Esophagus muscularis mucosa (tissue), 4 donors: ENCODE results near the gene TFF2.

Experiments
- CTCF ChIP-seq, 3 experiments: fragments of 200-600 bp in 2 of 3; fragments of 450-650 bp in 1 of 3; sonication (generic) in 2 of 3; IDR thresholded peaks; one replicate each; pipeline ENCODE4 v1.5.1; 2017 to 2019; ENCODE audit warnings: antibody characterized with exemption in 3 of 3, mild to moderate bottlenecking in 2 of 3, moderate library complexity in 1 of 3
- EP300 ChIP-seq: sonication (generic); formaldehyde crosslinking; IDR thresholded peaks from one replicate; pipeline ENCODE4 v1.6.1; 2017; ENCODE audit warnings: antibody characterized with exemption
- POLR2A ChIP-seq: fragments of 450-650 bp; IDR thresholded peaks from one replicate; pipeline ENCODE4 v1.6.1; 2017; ENCODE audit warnings: antibody characterized with exemption, moderate library complexity, mild to moderate bottlenecking, low read depth
- POLR2AphosphoS5 ChIP-seq, 2 donors: sonication (generic); formaldehyde crosslinking; IDR thresholded peaks; one replicate each; pipeline ENCODE4 v1.6.1; 2017; ENCODE audit warnings: antibody characterized with exemption in 2 of 2

- TF ChIP-seq CTCF (IDR thresholded peaks at IDR 0.05) (no peak), POLR2AphosphoS5 (IDR thresholded peaks at IDR 0.05) (no peak), EP300 (no peak), POLR2A (no peak)
Measured at GRCh38 chr21:42387843-42388340, 37.1 kb upstream of the TFF2 start.
